ENCODE measurements around the gene MFSD8.

GRCh38 chr4:127875791-127876190 lies 89.2 kb downstream of the MFSD8 start:
- TF ChIP-seq CTCF (IDR thresholded peaks at IDR 0.05) (no peak), NR1H2 (CRISPR knock-in tag; IDR thresholded peaks at IDR 0.05) (no peak), RELA (CRISPR knock-in tag; IDR thresholded peaks at IDR 0.05; ENCODE audit: borderline replicate concordance) (no peak), ZNF138 (CRISPR knock-in tag; conservative IDR thresholded peaks at IDR 0.05) (no peak), FOXK1 (CRISPR knock-in tag; IDR thresholded peaks at IDR 0.05) (no peak)

Data from WTC11 (cell line).